TTC549 (cell line): Measurements from ENCODE around the gene SMIM32.

ENCODE experiments used
- FAIRE-seq: peaks from 2 replicates; lab custom pipeline; 2012; peaks lifted over from hg19 to GRCh38; lab: Jason Lieb, UNC

SMIM32 gene

DNA sequence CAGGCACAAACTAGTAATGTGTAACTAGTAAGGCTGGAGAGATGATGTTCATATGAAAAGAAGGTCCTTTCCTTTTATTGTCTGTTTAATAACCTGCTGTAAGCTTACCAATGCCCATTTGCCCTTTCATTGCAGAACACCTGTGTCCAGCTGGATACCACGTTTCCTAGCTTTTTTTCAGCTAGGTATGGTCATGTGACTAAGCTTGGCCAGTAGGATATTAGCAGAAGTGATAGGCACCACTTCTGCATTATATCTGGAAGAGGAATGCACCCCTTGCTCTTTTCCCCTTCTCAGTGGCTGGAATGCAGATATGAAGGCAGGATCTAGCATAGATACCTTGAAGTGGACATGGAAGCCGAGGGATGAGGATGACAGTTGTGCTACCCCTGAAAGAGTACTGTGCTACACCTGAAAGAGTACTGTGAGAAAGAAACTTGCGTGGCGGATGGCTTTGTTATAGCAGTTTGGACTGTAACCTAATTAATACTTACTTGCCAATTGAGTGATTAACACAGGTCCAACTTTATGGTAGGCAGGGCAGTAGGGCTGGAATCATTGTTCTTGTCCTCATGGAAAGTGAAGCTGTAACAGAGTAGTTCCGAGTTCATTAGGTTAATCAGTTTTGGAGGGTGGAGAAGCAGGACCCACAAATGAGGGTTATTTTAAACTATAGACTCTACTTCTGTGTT lies 6.8 kb downstream of the SMIM32 start:
- no peak for FAIRE-seq

DNA sequence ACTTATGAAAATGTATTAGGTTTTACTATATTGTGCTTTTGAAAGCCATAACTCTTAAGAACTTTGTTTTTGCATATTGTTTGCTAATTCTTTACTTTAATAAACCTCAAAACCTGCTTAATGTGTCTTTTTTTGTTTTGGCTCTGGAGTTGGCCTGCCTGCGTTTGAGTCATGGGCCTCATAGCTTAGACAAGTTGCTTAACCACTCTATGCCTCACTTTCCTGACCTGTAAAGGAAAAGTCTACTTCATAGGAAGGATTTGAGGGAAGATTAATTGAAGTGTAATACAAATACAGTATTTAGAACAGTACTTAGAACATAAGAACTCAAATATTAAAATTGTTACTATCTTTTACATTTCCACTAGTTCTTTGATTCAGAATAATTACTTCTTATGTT lies 10.3 kb downstream of the SMIM32 start:
- no peak for FAIRE-seq

DNA sequence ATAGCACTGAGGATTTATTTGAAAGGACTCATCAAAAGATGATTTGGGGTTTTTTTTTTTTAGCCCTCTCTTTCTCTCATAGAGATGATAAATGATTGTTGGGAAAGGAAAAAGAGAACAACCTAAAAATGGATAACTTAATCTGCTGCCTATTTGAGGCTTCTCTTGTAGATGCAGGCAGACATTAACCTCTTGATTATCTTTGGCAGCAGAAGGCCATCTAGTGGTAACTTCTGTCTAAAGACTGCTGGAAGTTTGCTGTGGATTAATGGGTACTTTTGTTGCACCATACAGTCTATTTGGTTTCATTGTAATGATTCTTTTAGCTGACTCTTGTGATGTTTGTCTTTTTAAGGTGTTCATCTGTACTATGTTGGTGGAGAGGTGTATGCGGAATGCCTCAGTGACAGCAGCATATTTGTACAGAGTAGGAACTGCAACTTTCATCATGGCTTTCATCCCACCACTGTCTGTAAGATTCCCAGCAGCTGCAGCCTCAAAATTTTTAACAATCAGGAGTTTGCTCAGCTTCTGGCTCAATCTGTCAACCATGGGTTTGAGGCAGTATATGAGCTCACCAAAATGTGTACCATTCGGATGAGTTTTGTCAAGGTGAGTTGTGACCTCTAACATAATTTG lies 18.8 kb downstream of the SMIM32 start:
- peak; percentile 85 for FAIRE-seq

DNA sequence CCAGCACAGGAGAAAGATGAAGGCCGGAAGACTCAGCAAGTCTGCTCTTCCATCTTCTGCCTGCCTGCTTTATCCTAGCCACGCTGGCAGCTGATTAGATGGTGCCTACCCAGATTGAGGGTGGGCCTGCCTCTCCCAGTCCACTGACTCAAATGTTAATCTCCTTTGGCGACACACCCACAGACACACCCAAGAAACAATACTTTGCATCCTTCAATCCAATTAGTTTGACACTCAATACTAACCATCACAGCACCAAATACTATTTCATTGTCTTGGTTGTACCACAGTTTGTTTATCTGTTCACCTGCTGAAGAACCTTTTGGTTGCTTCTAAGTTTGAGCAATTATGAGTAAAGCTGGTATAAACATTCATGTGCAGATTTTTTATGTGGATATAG lies 23.7 kb downstream of the SMIM32 start:
- no peak for FAIRE-seq

DNA sequence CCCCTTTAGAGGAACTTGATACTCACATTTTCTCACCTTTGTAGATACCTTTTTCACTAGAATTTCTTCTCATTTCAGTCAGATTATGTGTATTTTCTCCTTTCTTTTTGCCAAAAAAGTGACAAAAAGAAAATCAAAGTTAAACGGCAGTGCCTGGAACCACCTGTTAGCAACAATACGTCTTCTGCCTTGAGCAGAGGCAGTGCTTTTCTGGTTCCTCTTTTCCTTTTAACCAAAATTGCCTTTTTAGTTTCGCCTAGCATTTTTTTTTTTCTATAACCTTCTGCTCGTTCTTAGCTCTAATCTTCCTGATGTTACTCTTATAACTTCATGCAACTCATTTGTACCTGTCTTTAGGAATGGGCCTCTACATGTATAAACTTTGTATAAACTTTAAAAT lies 26.1 kb downstream of the SMIM32 start:
- no peak for FAIRE-seq

DNA sequence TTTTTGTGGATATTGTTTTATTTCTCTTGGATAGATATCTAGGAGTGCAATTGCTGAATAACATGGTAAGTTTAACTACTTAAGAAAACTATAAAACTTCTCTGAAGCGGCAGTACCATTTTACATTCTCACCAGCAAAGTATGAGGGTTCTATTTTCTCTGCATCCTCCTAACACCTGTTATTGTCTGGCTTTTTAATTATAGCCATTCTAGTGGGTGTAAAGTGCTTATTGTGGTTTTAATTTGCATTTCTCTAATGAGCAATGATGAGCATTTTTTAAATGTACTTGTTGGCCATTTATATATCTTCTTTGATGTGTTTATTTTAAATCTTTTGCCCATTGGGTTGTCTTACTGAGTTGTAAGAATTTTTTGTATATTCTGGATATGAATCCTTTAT lies 28.7 kb downstream of the SMIM32 start:
- FAIRE-seq: no peak

DNA sequence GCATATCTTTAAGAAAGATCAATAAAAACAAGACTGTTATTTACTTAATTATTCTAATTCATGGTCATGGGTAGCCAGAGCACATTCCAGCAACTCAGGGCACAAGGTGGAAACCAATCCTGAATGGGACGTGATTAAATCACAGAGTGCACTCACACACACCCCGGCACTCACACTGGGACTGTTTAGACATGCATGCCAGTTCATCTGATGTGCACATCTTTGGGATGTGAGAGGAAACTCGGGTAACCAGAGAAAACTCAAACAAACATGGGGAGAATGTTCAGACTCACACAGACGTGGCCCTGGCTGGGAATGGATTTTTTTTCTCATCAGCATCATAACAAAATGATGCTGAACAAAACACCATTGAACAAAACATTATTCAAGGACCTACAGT lies 31.0 kb downstream of the SMIM32 start:
- FAIRE-seq: no peak

DNA sequence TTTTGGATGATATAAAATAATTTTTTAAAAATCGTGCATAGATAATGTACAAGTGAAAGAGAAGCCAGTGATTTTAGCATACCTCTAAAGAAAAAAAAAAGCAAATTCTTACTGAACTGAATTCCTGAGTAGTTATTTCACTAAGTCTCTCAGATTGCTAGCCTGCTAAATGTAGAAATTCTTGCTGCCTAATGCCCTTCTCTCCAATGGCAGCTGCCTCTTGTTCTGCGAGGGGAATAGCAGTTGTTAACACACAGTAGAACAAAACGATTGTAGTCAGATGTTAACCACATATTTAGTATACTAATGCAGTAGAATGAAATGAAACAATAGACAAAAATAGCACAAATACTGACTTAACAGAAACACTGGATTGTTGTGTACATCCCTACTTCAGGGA lies 33.5 kb downstream of the SMIM32 start:
- no peak for FAIRE-seq

DNA sequence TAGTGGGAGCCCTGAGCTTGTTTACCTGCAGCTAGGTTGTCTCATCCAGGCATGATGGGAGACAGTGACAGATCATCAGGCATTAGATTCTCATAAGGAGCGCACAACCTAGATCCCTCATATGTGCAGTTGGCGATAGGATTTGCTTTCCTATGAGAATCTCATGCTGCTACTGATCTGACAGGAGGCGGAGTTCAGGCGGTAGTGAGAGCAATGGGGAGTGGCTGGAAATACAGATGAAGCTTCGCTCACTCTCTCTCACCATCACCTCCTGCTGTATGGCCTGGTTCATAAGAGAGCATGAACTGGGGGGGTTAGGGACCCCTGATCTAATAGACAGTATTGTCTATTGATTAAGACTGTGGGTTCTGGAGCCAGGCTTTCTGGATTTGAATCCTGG lies 35.4 kb downstream of the SMIM32 start:
- FAIRE-seq: no peak

DNA sequence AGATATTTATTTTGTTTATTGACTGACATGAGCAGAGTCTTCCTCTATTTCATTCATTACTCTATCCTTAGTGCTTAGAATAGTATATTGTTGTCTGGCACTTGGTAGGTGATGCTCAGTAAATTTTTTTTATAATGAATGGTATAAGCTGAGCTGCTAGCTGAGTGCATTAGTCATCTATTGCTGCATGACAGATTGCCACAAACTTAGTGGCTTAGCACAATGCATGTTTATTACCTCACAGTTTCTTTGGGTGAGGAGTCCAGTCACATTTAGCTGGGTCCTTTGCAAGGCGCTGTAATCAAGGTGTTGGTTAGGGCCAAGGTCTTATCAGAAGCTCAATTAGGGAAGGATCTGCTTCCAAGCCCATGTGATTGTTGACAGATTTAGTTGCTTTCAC lies 37.2 kb downstream of the SMIM32 start:
- FAIRE-seq: no peak

DNA sequence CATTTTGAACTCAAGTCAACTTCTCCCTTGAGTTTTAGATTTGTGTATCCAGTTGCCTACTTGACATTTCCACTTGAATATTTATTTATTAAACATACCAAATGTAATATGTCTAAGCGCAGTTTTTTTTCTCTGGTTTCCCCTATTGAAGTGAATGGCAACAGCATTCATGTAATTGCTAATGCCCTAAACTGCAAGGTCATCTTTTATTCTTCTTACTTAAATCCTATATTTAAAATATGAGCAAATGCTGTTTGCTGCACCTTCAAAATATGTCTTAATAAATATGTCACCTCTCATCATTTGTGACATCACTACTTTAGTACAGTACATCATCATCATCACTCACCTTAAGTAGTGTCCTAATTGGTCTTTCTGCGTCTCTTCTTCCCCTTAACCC lies 37.9 kb downstream of the SMIM32 start:
- no peak for FAIRE-seq

DNA sequence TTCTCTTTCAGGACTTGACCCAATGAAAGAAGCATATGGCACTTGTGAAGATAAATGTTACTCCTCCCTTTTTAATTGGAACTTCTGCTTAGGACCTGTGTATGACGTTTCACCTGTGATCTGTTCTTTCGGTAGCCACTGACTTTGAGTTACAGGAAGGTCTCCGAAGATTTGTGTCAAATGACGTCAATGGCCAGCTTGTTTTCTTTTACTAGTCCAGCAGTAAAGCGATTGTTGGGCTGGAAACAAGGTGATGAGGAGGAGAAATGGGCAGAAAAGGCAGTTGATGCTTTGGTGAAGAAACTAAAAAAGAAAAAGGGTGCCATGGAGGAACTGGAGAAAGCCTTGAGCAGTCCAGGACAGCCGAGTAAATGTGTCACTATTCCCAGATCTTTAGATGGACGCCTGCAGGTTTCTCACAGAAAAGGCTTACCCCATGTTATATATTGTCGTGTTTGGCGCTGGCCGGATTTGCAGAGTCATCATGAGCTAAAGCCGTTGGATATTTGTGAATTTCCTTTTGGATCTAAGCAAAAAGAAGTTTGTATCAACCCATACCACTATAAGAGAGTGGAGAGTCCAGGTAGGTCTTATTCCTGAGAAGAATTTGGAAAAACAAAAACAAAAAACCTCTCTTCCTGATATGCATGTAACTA lies 39.3 kb downstream of the SMIM32 start:
- no peak for FAIRE-seq

DNA sequence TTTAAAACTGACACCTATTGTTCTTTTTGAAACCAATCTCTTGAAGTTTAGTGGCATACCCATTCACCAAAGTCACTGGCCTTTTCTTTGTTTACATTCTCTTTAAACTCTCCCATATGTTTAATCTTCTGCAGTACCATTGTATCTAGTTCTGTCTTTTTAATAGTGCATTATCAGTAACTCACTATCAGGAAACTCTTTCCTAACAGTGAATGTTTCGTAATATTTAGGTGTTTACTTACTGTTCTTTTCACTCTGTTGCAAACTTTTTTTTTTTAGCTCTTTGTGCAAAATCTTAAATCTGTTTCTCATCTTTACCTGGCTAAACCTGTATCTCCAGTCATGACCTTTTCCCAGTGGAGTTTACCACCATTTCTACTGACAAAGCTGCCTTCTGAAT lies 43.1 kb downstream of the SMIM32 start:
- no peak for FAIRE-seq

DNA sequence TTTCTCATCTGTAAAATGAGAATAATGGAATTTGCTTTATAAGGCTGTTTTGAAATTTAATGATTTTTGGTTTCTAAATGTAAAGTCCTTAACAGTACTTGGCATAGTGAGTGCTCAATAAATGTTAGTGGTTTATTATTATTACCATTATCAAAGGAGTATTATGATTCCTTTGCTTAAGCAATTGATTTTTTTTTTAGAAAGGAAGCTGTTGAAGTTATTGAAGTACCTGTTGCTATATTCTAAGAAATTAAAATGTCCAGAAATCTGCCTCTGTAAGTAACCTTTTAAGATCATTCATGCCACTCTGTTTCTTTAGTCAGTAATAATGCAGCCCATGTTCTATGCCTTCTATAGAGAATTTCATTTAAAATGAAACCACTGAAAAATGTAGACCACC lies 45.3 kb downstream of the SMIM32 start:
- no peak for FAIRE-seq

DNA sequence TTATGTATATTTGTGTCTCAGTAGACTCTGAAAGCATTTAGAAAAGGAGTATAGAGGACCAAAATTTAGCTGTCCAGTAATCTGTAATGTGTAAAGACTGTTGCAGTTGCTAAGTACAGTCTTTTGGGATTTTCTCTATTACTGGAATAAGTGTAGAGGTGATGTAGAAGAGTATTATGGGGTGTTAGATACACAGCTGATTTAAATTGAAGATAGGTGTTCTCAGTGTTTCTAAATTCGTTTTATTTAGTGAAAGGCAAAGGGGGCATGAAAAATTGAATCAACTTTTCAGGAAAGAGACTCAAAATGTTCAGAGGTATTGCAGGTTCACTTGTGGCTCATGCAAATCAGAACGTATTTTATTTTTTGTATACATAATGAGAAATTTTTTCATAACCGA lies 46.8 kb downstream of the SMIM32 start:
- FAIRE-seq: no peak

DNA sequence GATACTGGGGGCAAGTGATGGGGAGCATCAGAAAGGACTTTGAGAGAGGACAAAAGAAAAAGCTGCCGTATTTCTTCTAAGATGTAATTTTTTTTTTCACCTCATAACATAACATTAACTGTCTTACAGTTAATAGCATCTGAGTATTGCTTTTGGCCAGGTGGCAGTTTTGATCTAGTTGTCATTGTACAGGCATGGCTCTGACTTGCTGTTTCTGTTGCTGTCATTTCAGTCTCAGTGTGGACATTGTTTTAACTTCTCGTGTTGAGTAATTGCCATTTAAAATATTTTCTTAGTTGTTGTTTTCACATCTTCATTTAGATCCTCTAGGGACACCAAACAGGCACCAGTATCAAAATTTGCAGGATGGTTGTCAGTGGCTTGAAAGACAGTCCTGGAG lies 47.9 kb downstream of the SMIM32 start:
- no peak for FAIRE-seq

DNA sequence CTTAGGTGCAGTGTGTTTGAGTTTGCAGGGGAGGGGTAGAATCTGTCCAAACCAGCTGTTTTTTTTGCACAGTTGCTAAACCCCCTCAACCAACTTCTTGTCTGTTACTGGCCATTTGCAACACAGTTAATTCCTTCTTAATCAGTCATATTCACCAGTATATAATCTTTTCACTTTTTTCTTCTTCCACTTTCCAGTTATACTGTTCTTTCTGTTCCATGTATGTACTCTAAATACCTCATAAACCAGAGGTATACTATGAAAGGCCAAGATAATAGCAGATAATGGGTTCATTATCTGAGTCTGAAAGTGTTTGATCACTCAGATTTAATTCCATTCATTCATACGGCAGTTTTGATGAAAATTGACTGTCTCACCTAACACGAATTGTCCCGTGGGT lies 49.2 kb downstream of the SMIM32 start:
- FAIRE-seq: no peak

DNA sequence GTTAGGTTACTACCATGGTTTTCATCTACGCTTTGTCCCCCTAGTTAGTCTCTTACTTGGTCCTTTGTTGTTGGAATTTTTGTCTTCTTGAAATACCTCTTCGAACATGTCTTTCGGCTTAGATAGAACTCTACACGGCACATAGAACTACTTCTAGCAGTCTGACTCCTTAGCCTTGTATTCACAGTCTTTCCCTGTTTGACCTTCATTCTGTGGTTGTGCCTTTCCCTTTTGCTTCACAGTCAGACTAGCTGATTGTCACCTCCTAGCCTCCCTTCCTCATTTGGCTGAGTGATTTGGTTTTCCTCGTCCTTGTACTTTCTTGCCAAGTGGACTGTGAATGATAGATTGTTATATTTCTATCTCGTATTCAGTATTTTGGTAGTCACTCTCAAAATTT lies 49.6 kb downstream of the SMIM32 start:
- FAIRE-seq: no peak

DNA sequence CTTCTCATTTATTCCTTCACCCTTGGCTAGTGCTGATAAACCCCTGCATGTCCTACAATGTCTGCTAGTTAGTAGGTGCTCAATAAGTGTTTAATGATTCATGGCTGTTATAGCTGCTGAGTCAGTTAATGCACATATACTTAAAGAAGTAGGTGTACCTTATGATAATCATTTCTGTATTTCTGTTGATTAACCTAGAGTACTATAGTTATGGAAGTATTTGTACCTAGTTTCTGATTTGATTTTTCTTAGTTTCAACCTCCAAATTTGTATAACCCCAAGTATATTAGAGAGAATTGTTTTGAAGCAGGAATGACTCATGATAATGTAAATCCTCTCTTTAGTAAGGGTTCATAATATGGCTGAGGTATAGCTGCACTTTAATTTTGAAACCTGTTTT lies 51.4 kb downstream of the SMIM32 start:
- FAIRE-seq: no peak
